SK-N-SH (cell line): ENCODE results near the gene USP22. TPM values are rescaled to one million over a fixed set of nuclear protein-coding genes. Genes with fewer than 3 reads are reported as not detected.

Source experiments
- CTCF ChIA-PET: fragments of 300-600, 350-600 bp; formaldehyde crosslinking; extraction: SDS; loops from one replicate; lab custom pipeline; 2021; lab: Yijun Ruan, JAX
- POLR2A ChIA-PET: fragments of 350-600 bp; sonication (Branson Sonifier 250); formaldehyde crosslinking; extraction: SDS; loops from one replicate; lab custom pipeline; 2020; ENCODE audit warnings: antibody characterized with exemption, inconsistent platforms; lab: Yijun Ruan, JAX
- DNase-seq: peaks from one replicate; pipeline ENCODE4 v3.0.0; 2012
- H2AFZ ChIP-seq: fragments of 200-600 bp; sonication (generic); 2 replicates; pipeline ENCODE4 v1.8.1; 2016; ENCODE audit warnings: antibody characterized with exemption, mild to moderate bottlenecking, low read depth
- H3F3A ChIP-seq: fragments of 200-600 bp; sonication (generic); replicated peaks from 2 replicates; pipeline ENCODE3; 2016; ENCODE audit warnings: antibody characterized with exemption, mild to moderate bottlenecking; ENCODE audit not compliant: insufficient read depth
- H3K27ac ChIP-seq, 2 experiments: fragments of 200-500 bp in 1 of 2; fragments of 200-600 bp in 1 of 2; sonication (Bioruptor generic) in 1 of 2; sonication (generic), shearing (Covaris generic) in 1 of 2; 2 replicates each; pipeline versions ENCODE4 v1.5.1 to v1.6.1; 2014 to 2016; ENCODE audit warnings: low read depth in 2 of 2, inconsistent platforms in 1 of 2, low read length in 1 of 2, mild to moderate bottlenecking in 1 of 2, mixed read lengths in 1 of 2
- H3K27me3 ChIP-seq: fragments of 200-600 bp; sonication (generic), shearing (Covaris generic); 2 replicates; pipeline ENCODE4 v1.6.1; 2016; ENCODE audit warnings: mixed run types; ENCODE audit not compliant: insufficient read depth
- H3K36me3 ChIP-seq, 2 experiments: fragments of 200-500 bp in 1 of 2; fragments of 200-600 bp in 1 of 2; sonication (Bioruptor generic) in 1 of 2; sonication (generic) in 1 of 2; replicated peaks in 1 of 2; 2 replicates each; pipeline versions ENCODE3 to v1.5.1; 2014 to 2016; ENCODE audit warnings: low read length in 1 of 2, mild to moderate bottlenecking in 1 of 2; ENCODE audit not compliant: insufficient read depth in 2 of 2, control insufficient read depth in 1 of 2
- H3K4me1 ChIP-seq, 2 experiments: fragments of 200-500 bp in 1 of 2; fragments of 200-600 bp in 1 of 2; sonication (Bioruptor generic) in 1 of 2; sonication (generic), shearing (Covaris generic) in 1 of 2; 2 replicates each; pipeline versions ENCODE4 v1.5.1 to v1.6.1; 2014 to 2016; ENCODE audit warnings: low read depth in 1 of 2, low read length in 1 of 2, mixed run types in 1 of 2; ENCODE audit not compliant: insufficient read depth in 2 of 2, control insufficient read depth in 1 of 2
- H3K4me2 ChIP-seq: fragments of 200-600 bp; sonication (generic), shearing (Covaris generic); 2 replicates; pipeline ENCODE4 v1.6.1; 2017; ENCODE audit warnings: mixed run types
- H3K4me3 ChIP-seq, 2 experiments: fragments of 200-500 bp in 1 of 2; fragments of 200-600 bp in 1 of 2; sonication (Bioruptor generic) in 1 of 2; sonication (generic), shearing (Covaris generic) in 1 of 2; 2 replicates each; pipeline versions ENCODE4 v1.5.1 to v1.8.1; 2014 to 2016; ENCODE audit warnings: low read depth in 2 of 2, inconsistent platforms in 1 of 2, low read length in 1 of 2, mild to moderate bottlenecking in 1 of 2, mixed read lengths in 1 of 2, moderate library complexity in 1 of 2
- H3K79me2 ChIP-seq: fragments of 200-600 bp; sonication (generic); 2 replicates; pipeline ENCODE4 v1.8.1; 2017; ENCODE audit warnings: mild to moderate bottlenecking; ENCODE audit not compliant: insufficient read depth
- H3K9ac ChIP-seq: fragments of 200-600 bp; sonication (generic); 2 replicates; pipeline ENCODE4 v1.6.1; 2017; ENCODE audit warnings: mixed run types
- H3K9me2 ChIP-seq: fragments of 200-600 bp; sonication (generic); 2 replicates; pipeline ENCODE4 v1.6.1; 2017; ENCODE audit warnings: mixed run types
- H3K9me3 ChIP-seq: fragments of 200-600 bp; sonication (generic); 2 replicates; pipeline ENCODE4 v1.6.1; 2017; ENCODE audit warnings: mixed run types, mild to moderate bottlenecking, moderate library complexity
- H4K20me1 ChIP-seq: fragments of 200-600 bp; sonication (generic); 2 replicates; pipeline ENCODE4 v1.6.1; 2017; ENCODE audit warnings: mild to moderate bottlenecking, mixed run types; ENCODE audit not compliant: insufficient read depth
- FOXM1 ChIP-seq: IDR thresholded peaks from 2 replicates; pipeline ENCODE4 v1.4.0; 2012; ENCODE audit warnings: low read depth, mild to moderate bottlenecking
- JUND ChIP-seq: IDR thresholded peaks from 2 replicates; pipeline ENCODE4 v1.4.0; 2012
- RAD21 ChIP-seq: IDR thresholded peaks from 2 replicates; pipeline ENCODE4 v1.6.1; 2012; ENCODE audit warnings: mild to moderate bottlenecking, low read length
- RCOR1 ChIP-seq: fragments of 150-350 bp; IDR thresholded peaks from 2 replicates; pipeline ENCODE4 v1.6.1; 2017; ENCODE audit warnings: antibody characterized with exemption, low read length
- SMC3 ChIP-seq: IDR thresholded peaks from 2 replicates; pipeline ENCODE4 v1.6.1; 2012; ENCODE audit warnings: low read depth, low read length, improper control_type of control experiment
- WGBS: methylation state at CpG from one replicate; pipeline ENCODE4 v1.1.6; 2017; ENCODE audit warnings: low lambda C conversion rate; 5-methylcytosine and 5-hydroxymethylcytosine counted together
- polyA plus RNA-seq, 3 experiments: library from polyadenylated mRNA; depleted of rRNA; stranded (reverse); fragments of >200 nt; gene quantifications; 2 replicates each; pipeline ENCODE4 v1.2.3, GENCODE V29; 2012
- TF ChIP-seq, protein P1 (sequence below): IDR thresholded peaks from 2 replicates; pipeline ENCODE4 v1.6.1; 2012; ENCODE audit warnings: mild to moderate bottlenecking, low read depth, low read length, moderate library complexity
- TF ChIP-seq, protein P2 (sequence below): IDR thresholded peaks from 2 replicates; pipeline ENCODE4 v1.4.0; 2012; ENCODE audit warnings: low read depth

USP22 gene
- polyA plus RNA-seq, 1 of the 3 experiments (the other 2 are of a cell fraction): 142 TPM

DNA sequence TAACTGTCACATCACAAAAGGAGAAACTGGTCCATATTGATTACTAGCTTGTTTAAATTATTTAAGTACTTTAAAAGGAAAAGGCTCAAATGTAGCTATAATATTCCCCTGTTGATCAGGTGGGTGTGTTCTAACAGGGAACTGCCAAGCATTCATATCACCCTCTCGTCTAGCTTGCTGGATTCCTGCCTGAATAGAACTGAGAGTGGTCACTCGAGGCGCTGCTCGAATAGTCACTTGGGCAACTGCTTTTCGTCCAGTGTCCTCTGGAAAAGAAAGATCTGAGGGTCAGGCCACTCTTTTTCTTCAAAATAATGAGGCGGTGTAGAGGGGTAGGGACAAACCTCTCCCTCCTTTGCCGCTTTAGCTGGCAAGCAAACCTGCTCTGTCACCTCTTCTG is 36.4 kb upstream of the USP22 start (continued):
- TF ChIP-seq, protein P1, sequence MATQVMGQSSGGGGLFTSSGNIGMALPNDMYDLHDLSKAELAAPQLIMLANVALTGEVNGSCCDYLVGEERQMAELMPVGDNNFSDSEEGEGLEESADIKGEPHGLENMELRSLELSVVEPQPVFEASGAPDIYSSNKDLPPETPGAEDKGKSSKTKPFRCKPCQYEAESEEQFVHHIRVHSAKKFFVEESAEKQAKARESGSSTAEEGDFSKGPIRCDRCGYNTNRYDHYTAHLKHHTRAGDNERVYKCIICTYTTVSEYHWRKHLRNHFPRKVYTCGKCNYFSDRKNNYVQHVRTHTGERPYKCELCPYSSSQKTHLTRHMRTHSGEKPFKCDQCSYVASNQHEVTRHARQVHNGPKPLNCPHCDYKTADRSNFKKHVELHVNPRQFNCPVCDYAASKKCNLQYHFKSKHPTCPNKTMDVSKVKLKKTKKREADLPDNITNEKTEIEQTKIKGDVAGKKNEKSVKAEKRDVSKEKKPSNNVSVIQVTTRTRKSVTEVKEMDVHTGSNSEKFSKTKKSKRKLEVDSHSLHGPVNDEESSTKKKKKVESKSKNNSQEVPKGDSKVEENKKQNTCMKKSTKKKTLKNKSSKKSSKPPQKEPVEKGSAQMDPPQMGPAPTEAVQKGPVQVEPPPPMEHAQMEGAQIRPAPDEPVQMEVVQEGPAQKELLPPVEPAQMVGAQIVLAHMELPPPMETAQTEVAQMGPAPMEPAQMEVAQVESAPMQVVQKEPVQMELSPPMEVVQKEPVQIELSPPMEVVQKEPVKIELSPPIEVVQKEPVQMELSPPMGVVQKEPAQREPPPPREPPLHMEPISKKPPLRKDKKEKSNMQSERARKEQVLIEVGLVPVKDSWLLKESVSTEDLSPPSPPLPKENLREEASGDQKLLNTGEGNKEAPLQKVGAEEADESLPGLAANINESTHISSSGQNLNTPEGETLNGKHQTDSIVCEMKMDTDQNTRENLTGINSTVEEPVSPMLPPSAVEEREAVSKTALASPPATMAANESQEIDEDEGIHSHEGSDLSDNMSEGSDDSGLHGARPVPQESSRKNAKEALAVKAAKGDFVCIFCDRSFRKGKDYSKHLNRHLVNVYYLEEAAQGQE: no peak
- TF ChIP-seq, protein P2, sequence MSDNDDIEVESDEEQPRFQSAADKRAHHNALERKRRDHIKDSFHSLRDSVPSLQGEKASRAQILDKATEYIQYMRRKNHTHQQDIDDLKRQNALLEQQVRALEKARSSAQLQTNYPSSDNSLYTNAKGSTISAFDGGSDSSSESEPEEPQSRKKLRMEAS: no peak
- TF ChIP-seq FOXM1: no peak
- no peak for TF ChIP-seq JUND
- no peak for TF ChIP-seq SMC3
- no peak for TF ChIP-seq RAD21

DNA sequence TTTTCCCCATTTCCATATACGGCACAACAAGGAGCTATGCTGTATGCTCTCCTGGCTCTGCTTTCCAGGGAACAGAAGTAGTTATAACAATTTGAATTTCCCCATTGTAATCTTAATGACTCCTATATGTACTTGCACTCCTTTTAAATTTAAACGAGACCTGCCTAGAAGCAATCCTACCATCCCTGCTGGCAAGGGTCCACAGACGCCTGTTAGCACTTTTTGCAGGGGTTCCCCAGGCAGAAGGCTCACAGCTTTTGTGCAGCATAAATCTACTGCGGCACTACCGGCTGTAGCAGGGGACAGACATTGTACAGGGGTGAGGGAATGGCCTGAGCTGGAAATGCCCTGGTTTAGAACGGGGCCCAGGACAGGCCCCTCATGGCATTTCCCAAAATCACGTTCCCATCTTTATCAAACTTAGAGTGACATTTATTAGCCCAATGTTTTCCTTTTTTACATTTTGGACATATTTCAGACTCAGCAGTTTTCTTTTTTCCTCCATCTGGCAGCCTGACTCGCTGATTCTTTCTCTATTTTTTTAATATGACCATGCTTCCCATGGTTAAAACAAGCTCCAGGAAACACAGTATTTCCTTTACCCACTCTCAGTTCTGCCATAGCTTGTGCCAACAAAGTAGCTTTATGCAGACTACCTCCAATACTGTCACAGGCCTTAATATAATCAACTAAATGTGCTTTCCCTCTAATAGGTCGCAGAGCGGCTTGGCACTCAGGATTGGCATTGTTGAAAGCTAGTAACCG is 35.4 kb upstream of the USP22 start:
- H3K4me3 ChIP-seq: no peak overlapping the region
- H3K4me1 ChIP-seq: peaks cover 0 to 18% of the 10 kb centered on the region in 2 experiments; a peak in 1 of 4 replicates
- POLR2A ChIA-PET: interaction anchor here (1.5 kb wide), 1 partner anchor 21 kb away, joined by 3 read pairs; no protein-coding TSS in a partner anchor
- no peak overlapping the region for H3K27ac ChIP-seq
- H4K20me1 ChIP-seq: no peaks in the 10 kb centered on the region
- H3K9me2 ChIP-seq: no peaks in the 10 kb centered on the region
- DNase-seq: no peak
- H3K9me3 ChIP-seq: no peaks in the 10 kb centered on the region
- no peaks in the 10 kb centered on the region for H3F3A ChIP-seq
- no peaks in the 10 kb centered on the region for H3K79me2 ChIP-seq
- H3K9ac ChIP-seq: no peak overlapping the region
- no peak for TF ChIP-seq RCOR1
- TF ChIP-seq, protein P1: no peak
- no peak overlapping the region for H2AFZ ChIP-seq
- H3K27me3 ChIP-seq: no peaks in the 10 kb centered on the region; the same call in none of the 2 replicates
- CTCF ChIA-PET: interaction anchor here (0.9 to 1.6 kb wide), 3 partner anchors 35 to 379 kb away, joined by 3 to 7 read pairs (median 3); partner anchors contain the start of gene USP22
- H3K36me3 ChIP-seq: no peaks in the 10 kb centered on the region
- H3K4me2 ChIP-seq: no peak overlapping the region
- WGBS: 57% methylated on average over 11 of the region's 11 CpGs
